GM15510 (cell line): ENCODE results near the gene RGMA.

Experiments used
- POLR2A ChIP-seq: IDR thresholded peaks from 3 replicates; pipeline ENCODE4 v1.6.1; 2011; ENCODE audit warnings: borderline replicate concordance; ENCODE audit not compliant: insufficient read length; ENCODE audit errors: extremely low read depth

Gene RGMA

DNA sequence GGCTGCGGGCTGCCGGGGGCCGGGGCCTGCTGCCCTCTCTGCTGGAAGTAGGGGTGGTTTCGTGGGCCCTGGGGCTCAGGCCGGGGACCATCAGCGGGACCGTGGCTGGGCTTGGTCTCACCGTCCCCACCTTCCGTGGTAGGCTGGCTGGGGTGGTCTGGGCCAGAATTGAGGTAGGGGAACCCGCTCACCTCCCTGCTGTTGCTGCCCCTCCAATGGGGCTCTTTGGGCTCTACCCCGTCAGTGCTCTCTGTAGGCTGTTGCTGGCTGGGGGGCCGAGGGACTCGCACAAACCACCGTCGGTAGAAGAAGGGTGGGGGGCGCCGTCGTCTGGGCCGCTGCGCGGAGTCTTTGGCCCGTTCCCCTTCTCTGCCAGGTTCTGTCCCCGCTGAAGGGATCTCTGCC, 23.4 kb downstream of the RGMA start:
- TF ChIP-seq POLR2A: no peak

DNA sequence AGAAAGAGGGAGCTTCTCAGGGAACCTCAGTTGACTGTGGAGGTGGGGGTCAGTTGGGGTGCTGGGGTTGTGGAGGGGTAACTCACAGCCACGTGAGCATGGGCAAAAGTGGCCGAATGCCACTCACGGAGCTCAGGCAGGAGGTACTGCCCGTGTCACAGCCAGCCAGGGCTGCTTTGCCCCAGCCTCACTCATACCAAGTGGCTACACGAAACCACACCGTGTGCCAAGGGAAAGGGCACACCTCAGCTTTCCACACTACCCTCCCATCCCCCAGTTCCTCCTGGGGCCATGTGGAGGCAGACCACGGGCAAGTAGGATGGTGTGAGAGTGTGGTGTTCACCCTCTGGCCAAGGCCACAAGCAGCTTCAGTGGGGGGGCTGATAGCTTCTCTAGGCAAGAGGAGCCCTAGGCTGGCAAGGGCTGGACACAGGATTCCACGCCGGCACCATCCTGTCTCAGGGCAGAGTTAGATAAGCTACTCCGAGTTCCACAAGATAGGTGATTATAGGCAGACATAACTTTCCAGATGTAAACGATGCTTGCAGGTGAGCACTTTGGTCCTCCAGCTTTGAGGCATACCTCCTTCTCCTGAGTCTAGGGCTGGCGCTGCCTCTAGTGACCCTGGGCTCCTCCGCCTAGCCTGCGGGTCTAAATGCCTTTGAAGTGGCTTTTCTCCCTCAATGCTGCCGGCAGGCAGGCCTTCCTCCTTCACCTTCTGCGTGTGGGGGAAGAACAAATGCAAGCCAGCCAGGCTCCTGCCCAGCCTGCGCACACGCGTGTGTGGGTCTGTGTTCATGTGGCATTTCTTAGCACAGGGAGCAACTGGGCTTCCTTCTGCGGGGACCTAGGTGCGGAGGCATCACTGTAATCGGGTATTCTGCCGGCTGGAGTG, 25.0 kb downstream of the RGMA start:
- no peak for TF ChIP-seq POLR2A

DNA sequence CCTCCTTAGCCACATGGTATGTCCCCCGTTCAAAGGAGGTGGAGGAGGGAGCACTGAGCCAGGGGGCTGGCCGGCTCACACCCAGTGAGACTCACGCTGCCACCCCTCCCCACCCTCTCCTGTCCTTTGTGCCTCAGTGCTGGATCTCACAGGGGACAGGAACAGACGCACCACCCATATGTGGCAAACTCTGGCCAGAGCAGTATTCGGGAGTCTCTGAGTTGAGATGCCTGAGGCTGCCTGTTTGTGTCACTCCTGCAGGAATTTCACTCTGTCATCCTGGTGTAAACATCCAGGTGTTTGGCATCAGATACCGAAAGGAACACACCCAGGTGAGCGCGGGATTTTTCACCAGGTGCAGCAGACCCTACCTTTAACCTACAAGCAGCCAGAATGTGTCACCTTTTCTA, 25.7 kb downstream of the RGMA start:
- no peak for TF ChIP-seq POLR2A

DNA sequence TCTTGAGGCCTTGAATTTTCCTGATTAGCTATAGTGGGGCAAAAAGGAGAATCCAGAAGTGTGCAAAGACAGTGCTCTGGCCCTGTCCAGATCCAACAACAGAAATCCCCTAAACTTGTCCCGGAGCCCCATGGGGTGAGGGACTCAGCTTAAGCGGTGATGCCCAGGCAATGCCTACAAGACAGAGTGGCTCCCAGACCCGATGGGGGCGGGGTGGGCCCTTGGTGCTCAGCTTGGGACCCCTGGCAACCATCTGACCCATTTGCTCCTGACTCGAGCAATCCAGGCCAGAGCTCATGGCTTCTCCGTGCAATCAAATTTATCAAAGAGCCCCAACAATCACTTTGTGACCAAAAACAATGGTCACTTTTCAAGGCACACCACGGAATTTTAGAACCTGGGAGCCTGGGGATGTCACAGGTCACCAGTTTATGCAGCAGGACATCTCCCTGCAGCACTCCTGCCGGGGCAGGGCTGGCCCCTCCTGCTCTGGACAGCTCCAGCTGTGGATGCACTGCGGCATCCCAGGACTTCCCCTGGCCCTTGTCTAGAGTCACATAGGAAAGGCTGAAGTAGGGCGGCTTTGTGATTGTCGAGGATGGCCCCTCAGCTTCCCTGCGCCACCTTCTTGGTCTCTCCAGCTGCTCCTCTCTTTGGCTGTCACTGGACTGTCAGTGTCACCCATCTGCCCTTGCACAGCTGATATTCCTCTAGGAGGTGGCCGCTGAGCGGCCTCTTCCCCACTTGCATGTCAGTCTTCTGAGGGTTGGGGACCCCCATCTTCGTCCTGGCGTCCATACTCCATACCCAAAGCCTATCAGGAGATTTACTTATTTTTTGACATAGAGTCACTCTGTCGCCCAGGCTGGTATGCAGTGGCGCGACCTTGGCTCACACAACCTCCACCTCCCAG, 28.4 kb downstream of the RGMA start:
- TF ChIP-seq POLR2A: no peak

DNA sequence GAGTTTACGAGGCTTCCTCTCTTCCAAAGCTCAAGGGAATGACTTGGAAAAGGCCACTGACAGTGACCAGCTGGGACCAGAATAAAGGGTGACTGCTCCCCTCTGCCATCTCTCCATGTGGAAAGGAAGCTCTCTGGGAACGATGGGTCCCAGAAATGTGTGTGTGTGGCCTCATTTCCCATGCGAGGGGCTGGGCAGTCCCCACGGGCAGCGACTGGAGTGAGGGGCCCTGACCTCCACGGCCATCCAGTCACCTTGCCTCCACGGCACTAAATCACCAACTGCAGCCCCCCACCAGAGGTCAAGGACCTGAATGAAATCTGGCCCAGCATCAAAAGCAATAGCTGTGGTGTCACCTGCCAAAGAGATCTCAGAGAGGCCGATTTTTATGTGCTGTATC, 29.6 kb downstream of the RGMA start:
- no peak for TF ChIP-seq POLR2A

DNA sequence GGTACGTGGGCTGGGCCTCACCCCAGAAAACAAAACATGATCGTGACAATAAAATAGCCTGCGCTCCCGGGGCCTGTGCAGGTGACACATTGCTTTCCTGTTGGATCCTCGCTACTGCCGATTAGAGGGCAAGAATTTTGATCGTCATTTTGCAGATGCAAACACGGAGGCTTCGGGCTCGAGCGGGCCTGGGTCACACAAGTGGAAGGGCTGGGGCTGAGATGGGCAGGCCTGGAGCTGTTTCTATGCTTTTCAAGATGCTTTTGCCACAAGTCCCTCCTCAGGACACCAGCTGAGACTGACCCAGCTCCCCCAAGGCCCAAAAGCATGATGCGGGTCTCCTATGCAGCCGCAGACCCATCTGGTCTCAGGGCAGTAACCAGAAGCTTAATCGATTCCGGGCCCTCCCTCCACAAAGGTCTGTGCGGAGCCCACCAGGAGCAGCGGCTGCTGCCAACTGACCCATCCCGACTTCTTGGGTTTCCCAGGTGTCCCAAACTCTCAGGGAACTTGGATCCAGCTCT, 30.0 kb downstream of the RGMA start:
- no peak for TF ChIP-seq POLR2A

DNA sequence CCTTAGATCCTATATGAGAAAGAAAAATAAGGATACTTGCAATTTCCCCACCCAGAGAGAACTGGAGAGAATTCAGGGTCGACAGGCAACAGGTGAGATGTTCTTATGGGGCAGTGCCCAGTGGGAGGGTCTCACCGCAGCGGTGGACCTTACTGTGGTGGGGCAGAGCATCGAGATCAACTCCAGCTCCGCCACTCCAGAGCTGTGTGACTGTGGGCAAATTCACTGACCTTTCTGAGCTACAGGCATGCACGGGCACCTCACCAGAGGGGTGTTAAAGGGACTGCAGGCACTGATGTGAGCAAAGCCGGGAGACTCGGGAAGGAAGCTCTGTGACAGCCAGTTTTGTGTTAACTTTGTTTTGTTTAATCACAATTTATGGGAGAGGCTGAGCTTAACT, 30.9 kb downstream of the RGMA start:
- no peak for TF ChIP-seq POLR2A

DNA sequence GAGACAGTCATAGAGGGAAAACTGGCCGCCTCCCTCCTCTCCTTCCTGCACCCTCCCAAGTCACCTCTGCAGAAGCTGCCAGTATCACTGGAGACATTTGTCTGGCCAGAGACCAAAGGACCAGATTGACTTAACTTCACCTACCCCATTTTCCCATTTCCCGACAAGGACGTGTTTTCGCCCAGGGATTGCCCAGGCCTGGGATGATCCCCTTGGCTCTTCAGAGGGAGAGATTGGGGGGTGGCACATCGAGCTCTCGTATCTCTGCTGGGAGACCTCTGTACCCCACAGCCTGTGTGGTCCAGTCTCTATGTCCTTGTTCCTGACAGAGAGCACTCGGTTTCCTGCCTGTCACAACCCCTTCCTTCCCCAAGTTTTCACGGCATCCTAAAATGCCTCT, 31.4 kb downstream of the RGMA start:
- TF ChIP-seq POLR2A: no peak

DNA sequence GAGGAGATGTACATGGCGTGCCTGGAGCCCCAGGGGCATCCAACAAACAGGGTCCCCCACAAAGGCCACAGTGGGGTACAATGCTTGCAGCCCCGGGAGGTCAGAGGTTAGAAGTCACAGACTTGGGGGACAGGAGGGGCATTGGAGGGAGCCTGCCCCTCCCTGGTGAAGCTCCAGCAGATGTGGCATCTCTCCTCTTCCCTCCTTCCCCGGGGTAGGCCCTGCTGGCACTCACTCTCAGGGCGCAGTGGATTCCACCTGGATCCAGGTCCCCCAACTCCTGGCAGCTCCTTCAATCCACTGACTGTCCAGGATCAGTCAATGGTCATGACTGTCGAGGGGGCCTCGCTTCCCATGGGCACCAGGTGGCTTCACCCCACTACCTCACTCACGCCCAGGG, 32.2 kb downstream of the RGMA start:
- no peak for TF ChIP-seq POLR2A

DNA sequence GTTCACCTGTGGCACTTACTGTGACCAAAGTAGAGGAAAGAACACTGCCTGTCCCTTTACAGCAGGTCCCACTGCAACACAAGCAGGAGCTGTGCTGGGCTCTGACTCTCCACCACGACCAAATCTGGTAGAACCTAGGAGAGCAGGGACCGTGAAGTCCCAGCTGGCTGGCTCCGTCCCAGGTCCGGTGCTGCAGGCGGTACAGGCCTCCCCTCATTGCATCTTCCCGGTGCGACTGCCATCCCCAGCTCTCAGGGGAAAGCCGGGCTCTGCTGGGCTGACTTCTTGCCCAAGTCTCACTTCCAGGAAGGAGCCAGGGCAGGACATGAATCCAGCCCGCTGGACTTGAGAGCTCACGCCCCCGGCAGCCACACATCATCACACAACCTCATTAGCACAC, 33.8 kb downstream of the RGMA start:
- TF ChIP-seq POLR2A: no peak

DNA sequence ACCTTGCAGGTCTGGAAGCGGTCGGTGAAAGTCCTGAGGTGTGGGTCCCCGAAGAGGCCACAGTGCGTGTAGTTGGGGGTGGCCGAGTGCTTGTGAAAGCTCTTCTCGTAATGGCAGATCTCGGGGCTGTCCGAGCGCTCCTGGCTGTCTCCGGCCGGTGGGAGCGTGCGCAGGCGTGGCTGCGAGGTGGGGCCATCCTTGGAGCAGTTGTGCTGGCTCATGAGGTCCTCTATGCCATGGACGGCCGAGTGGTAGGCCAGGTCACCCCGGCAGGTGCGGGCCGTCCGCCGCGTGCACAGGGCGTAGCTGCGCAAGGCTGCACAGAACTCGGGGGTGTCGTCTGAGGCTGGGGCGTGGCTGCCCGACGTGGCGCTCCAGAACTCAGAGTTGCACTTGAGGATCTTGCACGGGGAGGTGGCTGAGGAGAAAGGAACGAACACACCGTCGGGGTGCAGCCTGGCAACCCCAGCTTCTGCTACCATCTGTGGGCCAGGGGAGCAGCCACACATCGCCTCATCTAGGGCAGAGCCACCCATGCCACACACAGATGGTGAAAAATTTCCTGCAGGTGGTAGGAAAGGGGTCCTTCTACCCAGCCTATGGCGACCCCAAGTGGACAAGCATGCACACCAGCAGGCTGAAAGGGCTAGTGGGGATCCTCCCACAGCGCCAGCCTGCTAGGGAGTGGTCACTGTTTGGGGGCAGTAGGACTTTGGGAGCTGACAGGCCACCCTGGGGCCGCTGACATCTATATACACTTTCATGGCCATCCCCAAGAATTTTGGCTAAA, 36.7 kb downstream of the RGMA start:
- no peak for TF ChIP-seq POLR2A

DNA sequence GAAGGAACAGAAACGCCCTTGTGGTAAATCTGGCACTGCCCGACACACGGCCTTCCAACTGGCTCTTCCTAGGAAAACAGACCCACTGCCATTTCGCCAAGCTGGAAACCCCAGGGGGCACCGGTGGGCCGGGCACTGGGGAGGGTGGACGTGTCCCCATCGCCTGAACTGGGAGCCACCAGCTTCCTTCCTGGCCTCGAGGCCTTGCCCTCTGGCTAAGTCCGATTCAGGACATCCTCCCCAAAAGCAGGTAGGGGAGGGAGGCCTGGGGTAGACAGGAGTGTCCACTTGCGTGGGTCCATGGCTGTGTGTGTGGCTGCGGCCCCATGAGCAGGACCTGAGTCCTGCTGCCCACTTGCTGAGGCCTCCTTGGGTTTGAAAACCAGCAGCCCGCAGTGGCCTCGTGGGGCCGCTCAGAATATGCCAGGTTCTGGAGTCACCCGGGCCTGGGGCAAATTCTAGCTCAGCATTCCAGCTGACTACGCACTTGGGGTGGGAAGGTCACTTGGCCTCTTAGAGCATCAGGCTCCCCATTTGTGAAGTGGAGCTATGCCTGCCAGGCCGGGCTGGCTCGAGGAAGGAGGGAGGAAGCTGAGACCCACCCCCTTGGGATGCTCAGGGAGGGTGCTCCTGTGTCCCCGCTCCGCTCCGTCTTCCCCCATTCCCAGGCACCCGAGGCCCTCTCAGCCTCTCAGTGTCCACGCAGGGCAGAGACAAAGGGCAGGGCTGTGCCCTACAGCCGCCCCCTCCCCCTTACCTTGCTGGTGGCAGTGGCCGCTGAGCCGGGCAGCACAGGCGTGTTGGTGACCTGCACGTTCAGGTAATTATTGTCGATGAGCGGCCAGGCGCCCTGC, 37.5 kb downstream of the RGMA start:
- no peak for TF ChIP-seq POLR2A

DNA sequence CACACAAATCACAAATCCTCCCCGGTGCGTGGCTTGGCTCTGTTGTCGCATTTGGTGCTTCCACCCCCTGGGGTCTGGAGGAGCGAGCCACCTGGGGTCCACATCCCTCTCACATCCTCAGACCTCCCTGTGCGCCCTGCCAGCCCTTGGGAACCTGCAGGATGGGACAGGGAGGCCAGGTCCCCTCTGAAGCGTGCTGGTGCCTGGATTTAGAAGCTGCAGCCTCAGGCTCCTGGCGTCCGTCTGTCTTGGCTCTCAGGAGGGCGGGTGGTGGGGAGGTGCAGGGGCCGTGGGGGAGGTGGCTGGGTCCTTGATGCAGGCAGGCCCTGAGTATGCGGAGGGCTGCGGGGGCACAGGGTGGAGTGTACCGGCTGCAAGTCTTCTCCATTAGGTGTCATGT, 38.4 kb downstream of the RGMA start:
- no peak for TF ChIP-seq POLR2A
